HG03575 (cell line): ENCODE measurements around the gene ISLR2.
"Not testable (repeated sequence)": the region's sequence is repeated elsewhere in the genome, so short reads cannot be mapped to it uniquely, and the experiment has no call there.

ENCODE experiments used
- ATAC-seq: cut with Tn5 transposase; IDR thresholded peaks from one replicate; pipeline ENCODE4 v1.9.1; 2021; ENCODE audit not compliant: unreplicated experiment, insufficient number of reproducible peaks, low FRiP score; ENCODE audit errors: extremely low read depth

Gene ISLR2

DNA sequence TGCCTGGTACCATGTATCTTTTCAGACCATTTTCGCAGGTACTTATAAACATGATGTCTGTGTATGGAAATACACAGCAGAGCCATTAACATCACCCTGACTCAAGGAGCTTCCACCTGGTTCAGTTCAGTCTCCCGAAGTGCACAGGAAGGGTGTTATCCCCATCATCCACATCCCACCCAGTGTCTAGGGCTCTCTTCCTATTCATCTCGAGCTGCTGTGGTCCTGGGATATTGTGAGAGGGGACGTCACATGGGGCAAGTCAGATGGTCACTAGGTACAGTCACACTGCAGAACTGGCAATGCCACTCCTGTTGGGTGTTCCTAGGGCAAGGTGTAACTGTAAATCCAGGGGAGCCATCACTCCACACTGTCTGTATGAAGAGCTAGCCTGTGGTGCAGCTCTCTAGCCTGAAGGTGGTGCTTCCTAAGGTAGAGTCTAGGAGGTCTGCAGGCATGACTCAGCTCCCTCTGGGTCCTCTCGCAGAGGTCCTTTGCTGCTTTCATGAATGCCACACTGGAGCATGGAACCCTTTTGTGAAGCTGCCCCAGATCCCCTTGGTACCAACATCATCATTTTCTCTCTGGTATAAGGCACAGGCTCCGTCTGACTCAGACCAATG lies 13.9 kb downstream of the ISLR2 start:
- no peak for ATAC-seq

DNA sequence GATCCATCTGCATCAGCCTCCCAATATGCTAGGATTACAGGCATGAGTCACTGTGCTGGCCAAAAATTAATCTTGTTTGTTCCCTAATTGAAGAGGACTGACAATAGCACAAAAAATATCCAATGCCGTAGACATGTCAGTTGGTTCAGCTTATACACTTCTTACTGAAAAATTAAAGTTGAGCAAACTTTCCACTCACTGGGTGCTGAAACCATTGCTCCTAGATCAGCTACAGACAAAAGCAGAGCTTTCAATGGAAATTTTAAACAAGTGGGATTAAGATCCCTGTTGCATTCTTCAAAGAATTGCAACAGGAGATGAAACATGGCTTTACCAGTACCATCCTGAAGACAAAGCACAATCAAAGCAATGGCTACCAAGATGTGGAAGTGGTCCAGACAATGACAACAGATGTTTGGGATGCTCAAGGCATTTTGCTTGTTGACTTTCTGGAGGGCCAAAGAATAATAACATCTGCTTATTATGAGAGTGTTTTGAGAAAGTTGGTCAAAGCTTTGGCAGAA lies 16.0 kb downstream of the ISLR2 start:
- no peak for ATAC-seq

DNA sequence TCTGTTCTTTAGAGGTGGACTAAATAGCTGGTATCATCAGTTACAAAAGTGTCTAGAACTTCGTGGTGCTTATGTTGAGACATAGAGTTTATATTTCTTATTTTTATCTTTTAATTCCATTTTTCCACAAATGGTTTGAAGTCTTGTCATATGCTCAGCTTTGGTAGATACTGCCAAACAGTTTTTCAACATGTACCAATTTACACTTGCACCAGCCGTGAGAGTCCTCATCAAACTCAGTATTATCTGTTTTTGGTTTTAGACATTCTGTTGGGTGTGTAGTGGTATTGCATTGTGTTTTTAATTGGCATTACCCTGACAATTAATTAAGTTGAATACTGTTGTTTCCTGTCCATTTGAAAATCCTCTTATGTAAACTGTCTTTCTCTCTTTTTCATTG lies 16.7 kb downstream of the ISLR2 start:
- no peak for ATAC-seq

DNA sequence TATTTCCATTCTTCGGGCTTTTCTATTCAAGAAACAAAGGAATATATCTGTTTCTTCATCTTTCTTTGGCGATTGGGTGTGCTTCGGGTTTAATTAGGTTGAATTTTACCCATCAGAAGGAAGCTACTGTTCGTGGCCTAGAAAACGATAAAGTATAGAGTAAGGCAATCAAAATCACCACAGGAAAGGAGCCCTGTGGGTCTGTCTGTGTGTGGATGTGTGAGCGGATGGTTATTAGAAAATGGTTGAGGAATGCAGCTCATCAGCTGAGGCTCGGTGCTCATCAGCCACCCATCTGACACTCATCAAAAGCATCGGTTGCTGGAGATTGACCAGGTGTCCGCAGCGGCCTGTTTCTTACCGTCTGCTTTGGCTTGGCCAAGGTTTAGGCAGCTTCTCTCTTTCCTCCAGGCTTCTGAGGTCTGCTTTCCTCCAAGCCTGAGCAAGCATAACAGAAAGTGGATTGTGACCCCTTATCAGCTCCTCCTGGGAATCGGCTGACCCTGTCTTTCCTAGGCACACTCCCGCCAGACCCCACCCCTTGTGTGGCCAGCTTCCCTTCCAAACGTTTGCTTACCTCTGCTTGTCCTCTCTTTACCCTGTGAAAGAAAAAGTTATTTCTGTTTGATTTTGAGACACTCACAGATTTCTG lies 25.5 kb downstream of the ISLR2 start:
- ATAC-seq, result no peak

DNA sequence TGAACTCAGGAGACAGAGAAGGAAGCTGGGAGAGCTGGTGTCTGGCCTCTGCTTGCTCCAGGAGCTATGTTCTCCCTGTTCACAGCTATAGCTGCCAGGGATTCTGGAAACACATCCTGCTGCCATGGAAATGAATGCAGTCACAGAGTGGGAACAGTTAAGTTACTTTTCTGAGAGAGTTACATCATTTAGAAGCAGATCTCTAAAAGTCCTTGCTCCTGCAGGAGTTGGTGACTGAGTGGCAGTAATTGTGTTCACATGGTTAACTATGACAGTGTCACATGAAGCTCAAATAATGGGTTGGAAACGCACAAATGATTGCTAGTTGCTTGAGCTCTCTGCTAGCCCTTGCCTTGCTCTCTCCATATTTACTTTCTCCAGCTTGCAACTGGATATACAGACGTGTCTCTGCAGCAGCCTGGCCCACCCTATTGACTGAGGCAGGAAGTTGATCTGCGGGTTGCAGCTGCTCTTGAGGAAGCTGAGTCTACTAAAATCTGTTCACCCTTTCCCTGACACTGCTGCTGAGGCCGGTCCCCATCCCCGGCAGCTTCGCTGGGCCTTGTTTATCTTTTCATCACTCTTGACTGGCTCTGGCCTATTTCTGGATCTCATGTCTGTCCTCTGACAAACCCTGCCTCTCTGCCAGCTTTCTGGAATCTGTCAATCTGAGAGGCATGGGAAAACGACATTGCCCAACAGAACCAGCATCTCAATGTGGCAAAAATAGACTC lies 26.5 kb downstream of the ISLR2 start:
- no peak for ATAC-seq

DNA sequence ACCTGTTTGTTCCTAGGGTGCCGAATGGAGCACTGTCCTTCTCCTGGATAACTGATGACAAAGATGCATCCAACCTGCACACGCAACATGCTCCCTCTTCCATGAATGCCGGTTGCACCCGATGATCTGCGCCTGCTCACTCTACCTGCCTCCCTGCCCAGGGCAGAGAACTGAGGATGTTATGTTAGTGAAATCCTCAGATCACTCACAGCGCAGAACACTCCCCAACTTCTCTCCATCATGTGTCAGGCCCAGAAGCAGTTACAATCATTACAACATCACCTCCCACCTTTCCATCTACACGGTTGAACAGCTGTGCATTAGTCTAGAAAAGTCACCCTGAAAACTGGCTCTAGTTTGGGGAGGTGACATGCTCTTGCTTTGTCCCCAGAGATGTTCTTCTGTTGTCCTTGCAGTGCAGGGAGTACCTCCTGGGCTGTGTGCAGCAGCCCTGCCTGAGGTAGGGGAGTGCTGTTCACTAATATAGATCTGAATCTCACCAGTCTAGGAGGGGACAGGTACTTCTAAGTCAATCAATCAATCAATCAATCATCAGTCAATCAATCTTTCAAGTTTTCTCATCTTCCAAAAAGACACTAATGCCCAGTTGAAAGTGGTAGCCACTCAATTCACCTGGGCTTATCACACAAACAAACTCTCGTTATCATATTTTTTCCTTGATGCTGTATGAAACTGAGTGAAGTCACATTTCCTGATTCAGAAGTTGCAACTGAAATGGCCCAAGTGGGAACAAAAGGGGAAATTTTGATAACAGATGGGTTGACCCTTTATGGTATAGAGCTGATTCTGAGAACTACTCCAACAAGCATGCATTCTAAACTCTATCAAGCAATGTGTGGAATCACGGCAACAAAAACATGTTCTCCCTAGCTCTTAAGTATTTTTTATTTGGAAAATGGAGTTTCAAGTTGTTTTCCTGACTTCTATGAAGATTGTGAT lies 27.8 kb downstream of the ISLR2 start:
- ATAC-seq, result no peak

DNA sequence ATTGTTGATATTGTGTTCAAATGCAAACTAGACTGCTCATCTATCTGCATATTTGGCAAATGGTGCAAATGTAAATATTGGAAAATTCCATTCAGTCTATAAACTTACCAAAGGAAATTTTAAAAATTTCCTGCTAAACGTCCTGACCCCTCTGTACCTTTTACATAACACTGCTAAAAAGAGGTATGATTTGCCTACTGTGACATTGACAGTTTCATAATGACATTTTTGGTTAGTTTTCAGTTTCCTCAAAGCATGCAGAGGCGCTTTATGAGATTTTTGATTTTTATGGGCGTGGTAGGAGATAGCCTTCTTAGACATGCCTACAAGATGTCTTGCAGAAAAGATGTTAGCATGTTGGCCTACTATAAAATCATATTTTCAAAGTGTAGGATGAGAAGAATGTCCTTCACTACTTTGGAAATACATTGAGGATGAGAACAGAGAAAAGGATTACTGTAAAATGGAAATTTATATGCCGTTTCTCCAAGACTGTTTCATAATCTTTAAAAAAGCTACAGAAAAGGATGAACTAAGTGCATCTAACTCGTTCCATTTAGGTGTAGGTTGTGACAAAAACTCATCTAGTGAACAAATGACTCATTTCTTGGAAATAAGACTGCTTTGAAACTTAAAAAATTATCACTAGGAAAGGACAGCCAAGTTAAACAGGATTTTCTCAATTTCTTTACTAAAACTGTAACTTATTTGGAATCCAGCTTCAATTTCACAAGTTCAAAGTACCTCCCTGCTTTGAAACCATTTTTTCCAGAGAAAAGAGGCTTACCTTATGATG lies 28.7 kb downstream of the ISLR2 start:
- ATAC-seq, result no peak

DNA sequence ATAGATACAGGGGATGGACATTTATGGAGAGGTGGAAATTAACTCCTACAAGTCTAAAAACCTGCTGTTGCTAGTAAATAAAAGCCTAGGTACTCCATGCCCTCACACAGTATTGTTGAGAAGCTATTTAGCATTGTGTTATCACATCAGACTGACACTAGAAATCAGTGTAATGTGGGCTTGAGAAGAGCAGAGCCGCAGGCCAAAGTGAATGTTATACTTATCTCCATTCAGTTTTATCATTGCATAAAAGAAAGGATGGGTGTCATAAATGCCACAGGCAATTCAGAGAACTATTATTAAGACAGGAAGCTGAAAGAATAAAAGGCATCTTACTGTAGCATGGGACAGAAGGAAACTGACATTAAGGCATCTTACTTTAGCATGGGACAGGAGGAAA lies 29.4 kb downstream of the ISLR2 start:
- ATAC-seq, result no peak

DNA sequence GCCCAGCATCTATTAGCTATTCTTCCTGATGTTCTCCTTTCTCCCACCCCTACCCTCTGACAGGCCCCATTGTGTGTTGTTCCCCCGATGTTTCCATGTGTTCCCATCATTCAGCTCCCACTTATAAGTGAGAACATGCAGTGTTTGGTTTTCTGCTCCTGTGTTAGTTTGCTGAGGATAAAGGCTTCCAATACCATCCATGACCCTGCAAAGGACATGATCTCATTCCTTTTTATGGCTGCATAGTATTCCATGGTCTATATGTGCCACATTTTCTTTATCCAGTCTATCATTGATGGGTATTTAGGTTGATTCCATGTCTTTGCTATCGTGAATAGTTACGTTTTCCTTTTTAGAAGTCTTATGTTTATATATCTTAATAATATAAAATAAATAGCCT lies 30.0 kb downstream of the ISLR2 start:
- not testable (repeated sequence) for ATAC-seq

DNA sequence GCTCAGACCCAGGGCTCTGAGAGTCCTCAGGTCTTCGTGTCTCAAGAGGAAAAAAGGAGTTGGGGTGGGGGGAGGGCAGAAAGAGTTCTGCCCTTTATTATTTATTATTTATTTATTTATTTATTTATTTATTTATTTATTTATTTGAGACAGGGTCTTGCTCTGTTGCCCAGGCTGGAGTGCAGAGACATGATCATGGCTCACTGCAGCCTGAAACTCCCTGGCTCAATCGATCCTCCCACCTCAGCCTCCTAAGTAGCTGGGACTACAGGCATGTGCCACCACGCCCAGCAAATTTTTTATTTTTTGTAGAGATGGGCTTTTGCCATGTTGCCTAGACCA lies 31.8 kb downstream of the ISLR2 start:
- not testable (repeated sequence) for ATAC-seq

DNA sequence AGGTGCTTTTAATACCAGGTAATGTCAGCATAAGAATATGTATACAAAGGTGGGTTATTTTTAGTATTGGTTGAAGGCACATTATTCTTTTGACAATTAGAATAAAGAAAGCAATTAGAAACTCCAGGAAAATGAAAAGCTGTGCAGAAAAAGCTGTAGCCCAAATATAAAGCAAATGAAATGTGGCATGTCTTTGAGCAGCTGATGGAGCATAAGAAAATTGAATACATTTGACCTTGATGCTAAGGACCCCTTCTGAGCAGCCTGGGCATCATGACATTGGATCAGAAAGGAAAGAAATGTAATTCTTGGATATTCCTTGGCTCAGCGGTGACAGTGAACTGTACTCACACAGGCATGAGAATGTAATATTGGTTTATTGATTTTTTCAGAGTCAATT lies 35.1 kb downstream of the ISLR2 start:
- ATAC-seq, result no peak

DNA sequence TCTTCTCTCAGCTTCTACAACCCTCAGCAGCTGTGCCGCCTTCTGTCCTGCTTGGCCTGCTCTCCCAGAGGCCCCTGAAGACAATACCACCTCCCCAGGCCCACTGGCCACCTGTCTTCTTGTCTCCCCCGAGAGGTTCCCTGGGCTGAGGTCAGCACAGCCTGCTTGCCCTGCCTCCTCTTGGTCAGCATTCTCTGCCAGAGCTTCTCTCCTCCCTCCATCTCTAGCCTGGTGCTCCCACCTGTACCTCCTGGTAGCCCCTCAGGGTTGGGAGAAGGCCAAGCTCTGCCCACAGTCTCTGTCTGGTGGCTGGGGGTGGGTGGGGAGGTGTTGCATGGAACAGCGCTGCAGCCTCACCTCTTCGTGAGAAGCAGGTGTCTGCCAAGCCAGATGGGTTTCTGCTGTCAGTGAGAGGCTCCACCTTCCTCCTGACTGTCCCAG lies 37.5 kb downstream of the ISLR2 start:
- ATAC-seq, result no peak

DNA sequence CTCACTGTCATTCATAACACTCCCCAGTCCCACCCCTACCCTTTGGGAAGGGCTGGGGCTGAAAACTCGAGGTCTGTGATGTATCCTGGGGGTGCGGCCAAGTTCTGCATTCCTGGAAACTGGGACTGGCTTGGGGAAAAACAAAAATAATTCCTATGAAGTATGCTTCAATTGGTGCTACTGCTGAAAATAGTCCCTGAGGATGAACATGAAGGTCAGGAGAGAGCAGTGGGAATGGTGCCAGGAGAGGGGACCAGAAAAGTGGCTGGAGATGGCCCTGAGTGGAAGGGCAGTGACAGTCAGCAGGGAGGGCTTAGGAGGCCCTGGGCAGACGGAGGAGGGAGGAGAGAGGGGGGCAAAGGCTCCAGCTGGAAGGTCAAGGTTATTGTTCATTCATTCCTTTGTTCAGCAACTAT lies 38.3 kb downstream of the ISLR2 start:
- no peak for ATAC-seq

DNA sequence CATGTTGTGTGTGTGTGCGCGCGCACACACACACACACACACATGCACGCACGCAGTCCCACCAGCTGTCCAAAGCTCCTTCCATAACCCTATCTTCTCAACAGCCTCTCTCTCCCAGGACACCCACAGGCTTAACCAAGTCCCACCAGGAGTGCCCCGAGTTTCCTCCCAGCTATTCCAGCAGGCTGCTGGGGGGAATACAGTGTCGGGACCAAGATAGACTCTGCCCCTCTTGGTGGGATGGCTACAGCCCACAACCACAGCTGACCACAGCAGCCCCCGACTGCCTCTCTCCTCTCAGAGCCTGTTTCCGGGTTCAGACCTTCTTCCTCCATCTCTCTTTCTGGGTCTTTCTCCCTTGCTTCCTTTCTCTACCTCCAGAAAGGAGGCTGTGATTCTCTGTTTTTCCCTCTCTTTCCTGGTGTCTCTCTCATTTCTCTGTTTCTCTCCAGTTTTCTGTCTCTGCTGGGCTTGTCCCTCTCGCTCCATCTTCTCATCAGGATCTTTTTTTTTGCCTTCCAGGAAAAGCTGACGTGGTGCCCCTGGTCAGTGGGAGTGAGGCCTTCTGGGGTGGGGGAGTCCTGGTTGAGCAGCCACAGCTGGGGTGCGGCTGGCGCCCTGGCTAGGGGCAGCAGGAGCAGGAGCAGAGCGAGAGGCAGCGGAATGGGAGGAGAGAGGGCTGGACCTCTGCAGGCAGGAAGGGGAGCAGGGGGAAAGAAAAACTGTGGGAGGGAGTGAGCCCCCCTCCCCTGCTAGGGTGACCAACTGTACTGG lies 39.9 kb downstream of the ISLR2 start:
- ATAC-seq, result no peak

DNA sequence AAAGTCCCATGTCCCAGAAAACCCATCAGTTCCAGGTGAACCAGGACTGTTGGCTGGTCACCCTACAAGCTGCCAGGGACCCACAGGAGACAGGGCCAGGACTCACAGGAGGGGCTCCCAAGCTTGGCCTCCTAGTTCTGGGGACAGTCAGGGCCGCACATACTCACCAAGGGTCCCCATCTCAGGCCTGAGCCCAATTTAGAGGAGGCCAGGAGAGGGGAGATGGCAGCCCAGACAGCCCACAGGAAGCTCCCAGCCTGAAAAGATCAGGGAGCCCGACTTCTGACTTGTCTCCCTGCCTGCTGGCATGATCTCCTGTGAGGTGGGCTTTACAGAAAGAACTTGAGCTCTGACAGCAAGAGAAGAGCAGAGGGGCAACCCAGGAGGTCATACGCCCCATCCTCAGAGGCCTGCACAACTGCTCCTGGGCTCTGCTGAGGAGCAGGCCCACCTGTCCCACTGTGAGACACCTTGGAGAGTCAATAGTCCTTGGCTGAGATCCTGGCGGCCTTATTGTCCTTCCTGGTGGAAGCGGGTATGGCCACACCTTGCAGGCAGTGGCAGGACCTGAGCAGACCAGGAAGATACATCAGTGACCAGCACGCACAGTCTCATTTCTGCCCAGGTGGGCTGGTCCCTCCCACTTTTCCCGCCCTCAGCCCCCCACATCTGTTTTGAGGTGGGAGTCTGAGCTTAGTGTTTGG lies 40.6 kb downstream of the ISLR2 start:
- no peak for ATAC-seq

DNA sequence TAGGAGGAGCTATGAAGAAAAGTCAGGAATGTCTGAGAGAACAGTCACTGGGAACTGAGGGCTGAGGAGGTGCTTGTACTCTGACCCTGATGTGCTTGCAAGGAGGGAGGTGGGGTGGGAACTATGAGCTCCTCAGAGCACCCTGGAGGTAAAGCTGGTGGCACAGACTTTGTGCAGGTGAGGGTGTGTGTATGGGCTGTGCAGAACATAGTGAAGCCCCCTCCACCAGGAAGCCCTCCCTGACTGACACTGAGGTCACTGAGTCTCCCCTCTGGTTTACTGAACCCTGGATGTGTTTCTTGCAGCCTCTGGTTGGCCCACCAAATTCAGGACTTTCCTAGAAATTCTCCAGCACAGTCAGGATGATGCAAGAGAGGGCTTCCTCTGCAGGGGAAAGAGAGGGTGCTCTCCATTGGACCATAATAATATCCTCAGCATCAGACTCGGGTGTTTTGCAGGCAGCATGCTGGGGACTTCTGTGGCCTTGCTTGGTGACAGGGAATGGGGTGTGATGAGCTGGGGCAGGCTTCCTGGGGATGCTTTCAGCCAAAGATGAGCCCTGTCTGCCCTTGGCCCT lies 41.7 kb downstream of the ISLR2 start:
- no peak for ATAC-seq
